ENCODE data around the gene SRSF4. TPM values are rescaled to one million over a fixed set of nuclear protein-coding genes. Genes with fewer than 3 reads are reported as not detected.
A peak's percentile ranks its signal among the peaks of the same experiment; 100 is the strongest.
"Not testable (repeated sequence)": the region's sequence is repeated elsewhere in the genome, so short reads cannot be mapped to it uniquely, and the experiment has no call there.

Gene SRSF4
- polyA plus RNA-seq (ENCODE audit: insufficient read length) = 68.9 TPM

GRCh38 chr1:29181413-29182225 is at the start of gene SRSF4:
SRSF4 (minus strand) TSS chr1:29181900; CDS start chr1:29181752, 148 bp downstream.
- DNase-seq (ENCODE audit: low read depth) = peak; percentile 98

- peak; percentile 51 for DNase-seq (ENCODE audit: low read depth)
Measured at GRCh38 chr1:29230553-29231378, 49.1 kb upstream of the SRSF4 start, which contains the start of gene MECR. MECR (minus strand) TSS chr1:29230934; CDS start chr1:29230906, 28 bp downstream.

DNA sequence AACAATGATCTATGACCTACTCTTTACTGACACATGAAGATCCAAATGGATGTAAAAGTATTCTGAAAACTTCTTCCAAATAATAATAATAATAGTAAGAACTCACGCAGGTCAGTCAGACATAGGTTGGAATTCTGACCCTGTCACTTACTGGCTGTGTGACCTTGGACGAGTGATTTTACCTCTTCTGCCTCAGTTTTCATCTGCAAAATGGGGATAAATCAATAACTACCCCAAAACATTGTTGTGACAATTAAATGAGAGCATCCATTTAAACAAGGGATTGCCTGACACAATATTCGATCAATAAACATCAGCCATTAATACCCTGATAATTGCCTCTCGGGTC is 48.5 kb upstream of the SRSF4 start:
- no peak for DNase-seq (ENCODE audit: low read depth)

DNA sequence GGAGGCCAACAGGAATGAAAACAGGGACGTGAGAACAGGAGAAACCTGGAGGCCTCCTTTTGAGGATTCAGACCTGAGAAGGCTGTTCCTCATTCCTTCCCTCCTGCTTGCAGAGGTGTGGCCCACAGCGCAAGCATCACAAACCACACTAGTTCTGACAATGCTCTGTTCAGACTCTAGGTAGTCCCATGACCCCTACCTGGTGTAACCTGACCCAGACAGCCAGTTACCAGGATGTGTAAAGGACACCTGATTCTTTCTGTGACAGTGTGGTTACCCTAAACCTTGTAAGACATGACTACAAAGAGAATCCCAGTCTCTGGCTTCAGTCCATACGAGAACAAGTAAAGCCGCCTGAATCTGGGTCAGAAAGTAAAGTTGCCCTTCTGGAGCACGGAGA is 45.8 kb upstream of the SRSF4 start:
- DNase-seq (ENCODE audit: low read depth) = no peak

DNA sequence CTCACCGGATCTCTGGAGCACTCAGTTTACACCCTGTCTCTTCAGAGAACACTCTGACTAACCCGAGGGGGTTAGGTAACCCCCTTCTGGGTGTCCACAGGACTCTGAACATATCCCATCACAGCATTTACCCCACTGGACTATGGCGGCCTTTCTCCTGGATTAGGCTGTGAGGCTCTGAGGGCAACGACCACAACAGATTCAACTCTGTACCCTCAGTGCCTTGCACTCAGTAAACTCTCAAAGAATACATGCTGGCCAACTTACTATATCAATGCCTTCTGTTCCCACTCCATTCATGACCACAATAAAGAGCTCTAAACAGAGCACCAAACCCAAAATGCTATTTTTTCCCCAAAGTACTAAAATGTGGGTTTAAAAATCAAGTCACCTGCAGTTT is 43.7 kb upstream of the SRSF4 start:
- DNase-seq (ENCODE audit: low read depth) = no peak

- DNase-seq (ENCODE audit: low read depth) = no peak
Measured at GRCh38 chr1:29224356-29224837, 42.7 kb upstream of the SRSF4 start.

DNA sequence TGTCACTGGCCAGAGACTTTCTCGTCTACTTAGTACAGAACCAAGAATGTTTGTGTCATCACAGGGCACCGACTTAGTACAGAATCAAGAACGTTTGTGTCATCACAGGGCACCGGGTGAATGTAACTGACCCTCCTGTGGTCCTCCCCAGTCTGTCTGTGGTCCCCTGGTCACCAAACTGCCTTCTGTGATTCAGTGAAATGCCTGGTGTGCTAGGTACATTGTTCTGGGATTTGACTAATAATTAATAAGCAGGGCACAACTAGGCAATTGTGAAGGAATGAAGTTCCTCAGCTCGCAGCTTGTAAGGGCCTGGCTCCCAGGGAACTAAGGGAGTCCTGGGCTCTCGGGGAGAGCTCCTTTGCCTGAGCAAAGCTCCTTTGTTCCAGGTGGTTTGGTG is 41.8 kb upstream of the SRSF4 start:
- no peak for DNase-seq (ENCODE audit: low read depth)

- DNase-seq (ENCODE audit: low read depth) = no peak
Measured at GRCh38 chr1:29222686-29223085, 41.0 kb upstream of the SRSF4 start.

GRCh38 chr1:29222260-29222659 is 40.6 kb upstream of the SRSF4 start:
- DNase-seq (ENCODE audit: low read depth) = not testable (repeated sequence)

GRCh38 chr1:29221296-29221695 is 39.6 kb upstream of the SRSF4 start:
- DNase-seq (ENCODE audit: low read depth) = no peak

- DNase-seq (ENCODE audit: low read depth) = no peak
Measured at GRCh38 chr1:29218223-29218622, 36.5 kb upstream of the SRSF4 start.

DNA sequence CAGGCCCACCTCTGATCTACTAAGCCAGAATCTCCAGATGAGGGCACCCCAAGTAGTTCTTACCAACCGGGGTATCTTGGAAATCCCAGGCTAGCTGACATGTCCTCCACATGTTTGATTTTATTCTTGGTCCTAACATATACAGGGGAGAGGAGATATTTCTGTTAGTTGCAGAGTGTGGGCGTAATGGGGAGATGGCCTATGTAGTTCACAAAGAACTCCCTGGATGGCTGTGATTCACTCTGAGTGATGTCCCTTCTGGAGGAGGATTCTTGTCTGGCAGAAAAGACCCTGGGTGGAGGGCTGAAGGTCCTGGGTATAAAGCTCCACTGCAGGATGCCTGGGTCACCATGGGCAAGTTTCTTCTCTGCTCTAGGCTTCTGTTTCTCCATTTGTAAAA is 35.9 kb upstream of the SRSF4 start:
- no peak for DNase-seq (ENCODE audit: low read depth)

GRCh38 chr1:29213055-29213454 is 31.4 kb upstream of the SRSF4 start:
- no peak for DNase-seq (ENCODE audit: low read depth)

DNA sequence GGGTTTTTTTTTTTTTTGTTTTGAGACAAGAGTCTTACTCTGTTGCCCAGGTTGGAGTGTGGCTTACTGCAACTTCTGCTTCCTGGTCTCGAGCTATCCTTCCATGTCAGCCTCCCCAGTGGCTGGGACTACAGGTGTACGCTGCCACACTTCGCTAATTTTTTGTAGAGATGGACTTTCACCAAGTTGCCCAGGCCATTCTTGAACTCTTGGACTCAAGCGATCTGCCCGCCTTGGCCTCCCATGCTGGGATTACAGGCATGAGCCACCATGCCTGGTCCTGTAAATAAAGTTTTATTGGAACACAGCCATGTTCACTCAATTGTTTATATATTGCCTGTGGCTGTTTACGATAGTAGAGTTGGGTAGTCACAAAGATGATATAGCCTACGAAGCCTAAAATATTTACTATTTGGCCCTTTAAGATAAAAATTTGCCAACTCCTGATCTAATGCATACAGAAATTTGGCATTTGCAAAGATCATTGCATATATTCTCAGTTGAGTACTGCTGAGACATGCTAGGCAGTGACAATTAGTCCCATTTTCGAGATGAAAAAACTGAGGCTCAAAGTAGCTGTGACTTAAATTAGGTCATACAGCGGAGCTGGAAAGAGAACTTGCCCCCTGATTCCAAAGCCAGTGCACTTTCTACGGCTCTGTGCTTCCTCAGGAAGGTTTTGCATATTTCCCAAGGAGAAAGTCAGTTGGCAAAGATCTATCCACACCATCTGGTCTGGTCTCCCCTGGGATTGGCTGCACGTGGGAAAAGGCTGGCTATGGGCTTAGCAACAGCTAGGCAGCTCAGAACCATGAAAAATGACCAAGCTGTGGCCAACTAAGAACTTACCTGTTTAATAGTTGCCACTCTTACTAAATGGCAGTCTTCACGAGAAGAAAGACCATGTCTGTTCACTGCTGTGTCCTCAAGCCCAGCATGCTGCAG is 29.7 kb upstream of the SRSF4 start:
- no peak for DNase-seq (ENCODE audit: low read depth)

DNA sequence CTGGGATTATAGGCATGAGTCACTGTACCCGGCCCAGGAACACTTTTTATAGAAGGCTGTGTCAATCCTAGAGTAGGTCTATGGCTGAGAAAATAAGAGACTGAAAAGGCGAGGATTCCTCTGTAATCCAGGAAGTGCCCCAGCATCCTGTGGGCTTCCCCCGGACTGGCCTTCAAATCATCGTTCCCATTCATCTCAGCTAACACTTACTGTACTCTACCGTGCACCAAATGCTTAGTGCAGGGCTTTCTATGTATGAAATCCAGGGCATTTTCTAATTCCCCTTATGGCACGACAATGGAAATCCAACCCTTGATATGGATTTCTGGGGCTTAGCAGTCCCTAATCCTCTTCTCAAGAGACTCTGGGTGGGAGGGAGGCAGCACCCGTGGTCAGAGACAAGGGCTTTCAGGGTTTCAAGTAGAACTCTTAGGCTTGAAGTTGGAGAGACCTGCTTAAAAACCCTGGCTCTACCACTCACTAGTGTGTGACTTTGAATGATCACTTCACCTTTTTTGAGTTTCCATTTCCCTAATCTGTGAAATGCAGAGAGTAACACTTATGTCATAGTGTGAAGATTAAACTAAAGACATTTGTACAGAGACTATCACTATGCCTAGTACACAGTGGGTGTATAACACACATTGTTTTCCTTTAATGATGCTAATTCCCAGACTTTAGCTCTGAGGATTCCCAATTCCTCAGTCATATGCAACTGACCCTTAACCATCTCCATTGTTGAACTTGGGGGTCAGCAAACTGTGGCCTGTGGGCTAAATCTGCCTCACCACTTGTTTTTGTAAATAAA is 28.8 kb upstream of the SRSF4 start:
- DNase-seq (ENCODE audit: low read depth) = no peak

- DNase-seq (ENCODE audit: low read depth) = no peak
Measured at GRCh38 chr1:29209173-29209572, 27.5 kb upstream of the SRSF4 start.

DNA sequence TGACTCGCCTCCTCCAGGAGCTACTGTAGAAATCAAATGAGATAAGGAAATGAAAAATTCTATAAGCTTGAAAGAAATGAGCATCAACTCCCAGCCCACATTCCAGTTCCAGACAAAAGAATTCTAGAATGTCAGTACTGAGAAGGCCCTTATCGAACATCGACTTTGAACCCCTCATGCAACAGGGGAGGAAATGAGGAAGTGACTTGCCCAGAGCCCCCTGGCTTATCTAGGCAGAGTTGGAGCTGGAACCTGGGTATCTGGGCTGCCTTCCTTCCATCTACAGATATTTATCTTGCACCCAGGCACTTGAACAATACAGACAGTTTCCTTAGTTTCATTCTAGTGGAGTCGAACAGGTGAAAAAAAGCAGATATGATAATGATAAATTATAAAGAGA is 26.7 kb upstream of the SRSF4 start:
- no peak for DNase-seq (ENCODE audit: low read depth)

DNA sequence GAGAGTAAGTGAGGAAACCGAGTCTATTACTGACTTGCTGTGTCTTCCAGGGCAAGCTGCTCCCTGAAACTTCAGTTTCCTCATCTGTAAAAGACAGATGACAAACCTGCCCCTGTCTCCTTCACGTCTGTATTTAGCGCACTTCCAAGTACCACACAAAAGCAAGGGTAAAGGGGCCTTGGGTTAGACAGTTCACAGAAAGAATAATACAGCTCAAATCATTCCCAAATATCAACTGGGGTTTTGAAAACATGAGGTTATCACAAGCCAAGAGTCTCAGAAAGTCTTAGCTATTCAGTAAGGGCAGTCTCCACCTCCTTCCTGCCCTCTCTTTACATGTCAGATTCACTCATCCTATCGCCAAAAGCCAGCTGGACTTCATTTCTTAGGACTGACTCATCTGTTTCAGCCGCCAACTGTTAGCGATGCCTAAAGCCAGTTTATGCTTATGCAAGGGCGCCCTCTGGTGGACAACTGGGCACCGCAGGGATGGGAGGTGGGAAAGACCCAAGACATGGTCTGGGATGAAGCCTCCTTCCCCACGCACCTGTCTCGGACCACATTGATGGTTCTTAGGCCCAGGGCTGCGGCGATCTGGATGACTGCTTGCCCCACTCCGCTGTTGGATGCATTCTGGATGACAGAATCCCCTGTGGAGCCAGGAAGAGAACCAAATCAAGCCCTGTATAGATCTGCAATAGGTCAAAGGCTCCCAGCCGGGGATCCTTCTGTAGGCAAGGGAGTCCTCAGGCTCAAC is 21.1 kb upstream of the SRSF4 start:
- DNase-seq (ENCODE audit: low read depth) = peak; percentile 96

GRCh38 chr1:29202053-29202452 is 20.4 kb upstream of the SRSF4 start:
- no peak for DNase-seq (ENCODE audit: low read depth)

GRCh38 chr1:29201595-29202051 is 19.9 kb upstream of the SRSF4 start:
- no peak for DNase-seq (ENCODE audit: low read depth)

All from forelimb muscle (tissue), 1 donor.